Central memory CD4-positive, alpha-beta T cell (primary cell): ENCODE data around the gene ITPKA.

Experiments
- DNase-seq: peaks from one replicate; pipeline ENCODE4 v3.0.0; 2022

Gene ITPKA

GRCh38 chr15:41511899-41512369 lies 18.3 kb downstream of the ITPKA start:
- DNase-seq, result no peak

GRCh38 chr15:41512512-41512939 lies 18.9 kb downstream of the ITPKA start:
- DNase-seq, result no peak

GRCh38 chr15:41512940-41513505 lies 19.3 kb downstream of the ITPKA start:
- no peak for DNase-seq

GRCh38 chr15:41513506-41514227 lies 20.0 kb downstream of the ITPKA start, which contains the start of gene LTK:
TSS of gene LTK (minus strand) at chr15:41513827. CDS start at chr15:41513709, 118 bp downstream.
- no peak for DNase-seq

- no peak for DNase-seq
Measured at GRCh38 chr15:41517895-41518449, 24.3 kb downstream of the ITPKA start.

- no peak for DNase-seq
Measured at GRCh38 chr15:41520636-41521035, 27.0 kb downstream of the ITPKA start.

GRCh38 chr15:41521614-41522013 lies 27.9 kb downstream of the ITPKA start:
- no peak for DNase-seq

GRCh38 chr15:41523097-41523496 lies 29.4 kb downstream of the ITPKA start:
- no peak for DNase-seq

GRCh38 chr15:41530363-41530956 lies 36.8 kb downstream of the ITPKA start:
- DNase-seq, result no peak

GRCh38 chr15:41535544-41535943 lies 41.9 kb downstream of the ITPKA start:
- DNase-seq, result no peak

- no peak for DNase-seq
Measured at GRCh38 chr15:41536866-41537265, 43.2 kb downstream of the ITPKA start.

- DNase-seq, result no peak
Measured at GRCh38 chr15:41543521-41543870, 49.8 kb downstream of the ITPKA start.

- DNase-seq, result no peak
Measured at GRCh38 chr15:41544650-41545015, 51.0 kb downstream of the ITPKA start.

GRCh38 chr15:41545218-41545617 lies 51.5 kb downstream of the ITPKA start:
- no peak for DNase-seq

- DNase-seq, result no peak
Measured at GRCh38 chr15:41546851-41547786, 53.4 kb downstream of the ITPKA start.

GRCh38 chr15:41550066-41550775 lies 56.5 kb downstream of the ITPKA start:
- DNase-seq, result no peak
